Left colon (tissue), 2 donors: Measurements from ENCODE around the gene KANSL1. TPM values are rescaled to one million over a fixed set of nuclear protein-coding genes. Genes with fewer than 3 reads are reported as not detected.
"Not testable (repeated sequence)": the region's sequence is repeated elsewhere in the genome, so short reads cannot be mapped to it uniquely, and the experiment has no call there.

Source experiments
- ATAC-seq: fragments of 200-7000 bp; cut with Tn5 transposase; one replicate; pipeline ENCODE4 v1.9.1; 2020; ENCODE audit warnings: mild to moderate bottlenecking, moderate library complexity
- DNase-seq, 2 donors: peaks; one replicate each; pipeline ENCODE4 v3.0.0-alpha.2; 2020
- intact Hi-C, 2 donors: fragments of 100-400 bp; cut with DNase I in 1 of 2; cut with micrococcal nuclease in 1 of 2; formaldehyde crosslinking; loops; one replicate each; pipeline versions ENCODE4 v1.11.2 to v1.14.0; 2022; cut with DNase I, micrococcal nuclease
- total RNA-seq, 2 donors: library from RNA; stranded (reverse); fragmentation: NEBNext Ultra II Directional; extraction: Animal tissue kit (Norgen Biotek cat#: 25700); gene quantifications; one replicate each; pipeline ENCODE4 v1.2.1, GENCODE V29; 2021
- donor health status: DM: no; HTN: no; CAD: no.
- donor health status: DM: yes; HTN: yes; CAD: no.

The KANSL1 gene
- total RNA-seq, 2 donors from 2014 or later: 79.4 to 81.9 TPM

DNA sequence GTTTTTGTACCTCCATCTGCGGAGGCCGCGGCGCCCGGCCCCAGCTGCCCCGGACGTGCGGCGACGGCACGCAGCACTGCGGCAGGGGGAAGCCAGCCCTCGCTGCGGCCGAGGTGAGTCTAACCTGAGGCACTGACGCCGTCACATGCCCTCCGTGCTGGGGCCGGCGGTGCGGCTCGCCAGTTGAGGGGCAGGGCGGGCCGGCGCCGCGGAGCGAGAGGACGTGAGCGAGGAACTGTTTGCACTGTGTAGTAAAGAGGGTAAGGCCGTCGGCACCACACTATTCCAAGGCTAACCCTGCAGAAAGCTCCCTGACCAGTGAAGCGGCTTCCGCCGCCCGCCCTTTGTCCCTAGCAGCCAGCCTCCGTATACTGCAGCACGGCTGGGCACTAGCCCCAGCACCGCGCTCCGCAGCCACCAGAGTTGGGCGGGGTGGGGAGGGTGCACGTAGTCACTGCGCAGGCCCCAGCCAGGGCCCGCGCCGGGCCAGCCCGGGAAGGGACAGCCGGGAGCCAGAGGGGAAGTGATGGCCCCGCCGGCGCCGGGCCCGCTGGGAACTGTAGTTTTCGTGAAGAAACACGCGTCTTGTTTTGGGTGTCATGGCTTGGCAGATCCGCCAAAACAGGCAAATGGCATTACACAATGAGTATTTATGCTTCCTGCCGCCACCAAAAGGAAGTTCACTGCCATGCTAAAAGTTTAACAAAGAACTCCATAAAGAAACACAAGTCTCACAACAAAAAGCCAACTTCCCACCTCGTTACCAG is 580 bp upstream of the KANSL1 start:
- peak; percentile 96 to 98 for DNase-seq
- intact Hi-C loops: loop anchor here in 1 of 2 donors (5.0 kb wide), 1 partner anchor 152 kb away; no protein-coding TSS in a partner anchor
- peak; percentile 81 for ATAC-seq

DNA sequence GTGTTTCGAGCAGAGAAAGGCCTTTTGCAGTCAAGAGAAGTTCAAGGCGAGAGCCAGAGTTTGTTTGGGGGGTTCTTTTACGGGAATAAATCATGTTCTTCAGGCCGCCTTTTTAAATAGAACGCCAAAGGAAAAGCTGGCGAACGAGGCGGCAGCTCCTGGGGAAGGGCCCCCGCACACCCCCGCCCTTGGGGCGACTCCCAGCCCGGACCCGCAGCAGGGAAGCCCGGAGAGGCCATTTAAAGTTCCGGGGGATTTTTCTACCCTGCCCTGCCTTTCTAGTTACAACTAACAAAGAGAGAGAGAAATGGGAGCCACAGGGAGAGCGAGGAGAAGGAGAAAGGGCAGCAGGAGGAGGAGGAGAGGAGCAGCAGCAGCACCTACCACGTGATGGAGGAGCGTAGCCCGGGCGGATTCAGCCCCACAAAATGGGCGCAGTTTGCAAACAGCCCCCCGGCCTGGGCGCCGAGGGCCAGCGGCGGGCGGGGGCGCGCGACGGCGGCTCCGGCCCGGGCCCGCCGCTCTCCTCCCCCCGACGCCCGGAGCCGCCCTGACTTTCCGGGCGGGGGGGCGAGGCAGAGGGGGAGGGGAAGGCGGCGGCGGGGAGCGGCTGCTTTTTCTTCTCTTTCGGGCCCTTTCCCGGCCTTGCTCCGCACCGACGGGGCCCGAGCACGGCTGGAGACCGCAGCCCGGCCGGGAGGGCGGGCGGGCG is 634 bp downstream of the KANSL1 start:
- DNase-seq: peak; percentile 75 to 78
- peak; percentile 52 for ATAC-seq
- intact Hi-C loops: loop anchor here in 1 of 2 donors (5.0 kb wide), 1 partner anchor 150 kb away; no protein-coding TSS in a partner anchor

DNA sequence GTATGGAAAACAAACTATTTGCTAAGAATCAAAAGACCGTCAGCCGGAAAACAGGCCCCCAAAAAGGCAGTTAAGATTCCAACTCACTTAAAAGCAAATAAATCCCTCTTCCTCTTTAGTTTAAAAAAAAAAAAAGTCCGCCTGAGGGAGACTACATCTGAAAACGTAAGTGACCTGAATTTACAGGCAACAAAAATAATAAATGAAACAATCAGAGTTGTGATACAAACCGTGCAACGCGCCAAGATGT is 1.1 kb downstream of the KANSL1 start:
- DNase-seq (no peak), ATAC-seq (no peak)
- intact Hi-C loops: loop anchor here in 1 of 2 donors (5.0 kb wide), 1 partner anchor 150 kb away; no protein-coding TSS in a partner anchor

DNA sequence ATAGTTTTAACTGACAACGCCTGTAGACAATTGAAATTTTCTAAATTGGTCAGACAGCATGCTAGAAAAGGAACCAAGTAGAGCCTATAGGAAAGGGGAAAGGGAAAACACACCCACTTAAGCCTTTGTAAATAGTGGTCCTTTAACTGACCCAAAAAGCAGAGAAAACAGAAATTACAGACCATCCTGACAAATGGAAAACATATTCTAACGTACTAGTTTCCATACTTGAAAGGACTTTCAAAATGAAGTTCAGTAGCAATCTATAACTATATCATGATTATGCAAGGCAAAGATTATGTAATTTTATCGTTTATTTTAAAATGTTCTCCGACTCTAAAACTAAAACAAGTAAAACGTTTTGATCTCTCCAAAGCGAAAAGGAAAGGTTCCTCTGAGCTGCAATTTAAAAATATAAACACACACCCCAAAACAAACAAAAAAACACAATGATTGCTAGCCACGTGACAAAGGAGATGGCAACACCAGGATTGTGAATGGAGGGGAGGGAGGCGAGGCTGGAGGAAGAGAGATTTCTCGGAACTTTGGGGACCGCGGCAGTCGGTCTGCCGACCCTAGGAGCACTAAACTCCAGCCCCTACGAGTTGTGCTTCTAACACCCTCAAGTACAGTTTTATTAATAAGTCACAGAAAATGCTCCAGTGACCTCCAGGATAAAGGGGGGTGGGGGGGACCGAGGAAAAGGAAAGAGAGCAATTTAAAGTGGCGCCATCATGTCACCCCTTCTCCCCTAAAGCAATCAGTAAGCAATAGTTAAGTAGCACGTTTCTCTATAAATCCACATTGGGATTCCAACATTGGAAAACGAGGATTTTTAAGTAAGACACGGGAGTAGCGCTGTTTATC is 1.7 kb downstream of the KANSL1 start:
- DNase-seq (peak; percentile 48 to 58), ATAC-seq (no peak)
- intact Hi-C loops: loop anchor here in 1 of 2 donors (5.0 kb wide), 1 partner anchor 149 kb away; no protein-coding TSS in a partner anchor

DNA sequence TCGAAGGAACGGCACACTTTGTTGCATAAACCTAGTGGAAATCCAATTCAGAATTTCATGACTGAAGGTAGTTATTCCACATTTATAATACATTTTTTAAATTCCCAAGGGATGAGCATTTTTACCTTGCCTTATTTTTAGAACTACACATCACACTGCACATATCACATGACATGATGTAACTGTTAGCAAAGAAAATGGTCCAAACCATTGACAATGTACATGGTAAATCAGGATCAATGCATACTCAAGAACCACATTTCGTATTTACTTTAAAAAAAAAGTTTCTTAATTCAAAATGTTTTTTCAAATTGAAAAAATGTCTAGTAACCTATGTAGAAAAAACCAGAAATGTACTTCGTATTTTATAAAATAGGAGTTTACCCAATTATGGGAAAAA is 2.5 kb downstream of the KANSL1 start:
- ATAC-seq (no peak), DNase-seq (no peak)
- intact Hi-C loops: loop anchor here in 1 of 2 donors (5.0 kb wide), 1 partner anchor 148 kb away; no protein-coding TSS in a partner anchor

DNA sequence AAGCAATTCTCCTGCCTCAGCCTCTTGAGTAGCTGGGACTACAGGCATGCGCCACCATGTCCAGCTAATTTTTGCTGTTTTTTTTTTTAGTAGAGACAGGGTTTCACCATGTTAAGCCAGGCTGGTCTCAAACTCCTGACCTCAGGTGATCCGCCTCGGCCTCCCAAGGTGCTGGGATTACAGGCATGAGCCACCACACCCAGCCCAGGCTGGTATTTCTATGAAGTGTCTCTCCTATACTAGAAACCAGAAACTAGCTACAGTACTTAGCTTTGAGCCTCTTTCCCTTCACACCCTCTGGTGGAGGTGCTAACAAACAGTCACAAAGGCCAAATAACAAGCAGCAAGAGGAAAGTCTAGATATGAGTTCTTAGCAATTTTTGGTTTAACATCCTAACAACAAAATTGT is 6.4 kb downstream of the KANSL1 start:
- DNase-seq, intact Hi-C loops: not testable (repeated sequence)
- ATAC-seq: peak; percentile 59

DNA sequence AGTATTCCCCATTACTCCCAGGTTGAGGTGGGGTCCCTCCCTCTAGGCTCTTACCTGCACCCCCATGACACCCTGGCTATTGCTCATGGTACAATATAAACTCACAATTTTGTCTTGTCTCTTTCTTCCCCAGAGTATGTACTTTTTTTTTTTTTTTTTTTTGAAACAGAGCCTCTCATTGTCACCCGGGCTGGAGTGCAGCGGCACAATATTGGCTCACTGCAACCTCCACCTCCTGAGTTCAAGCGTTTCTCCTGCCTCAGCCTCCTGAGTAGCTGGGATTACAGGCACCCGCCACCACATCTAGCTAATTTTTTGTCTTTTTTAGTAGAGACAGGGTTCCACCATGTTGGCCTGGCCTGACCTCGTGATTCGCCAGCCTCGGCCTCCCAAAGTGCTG is 8.5 kb downstream of the KANSL1 start:
- ATAC-seq: no peak
- intact Hi-C loops: no loop called here
- DNase-seq: no peak

DNA sequence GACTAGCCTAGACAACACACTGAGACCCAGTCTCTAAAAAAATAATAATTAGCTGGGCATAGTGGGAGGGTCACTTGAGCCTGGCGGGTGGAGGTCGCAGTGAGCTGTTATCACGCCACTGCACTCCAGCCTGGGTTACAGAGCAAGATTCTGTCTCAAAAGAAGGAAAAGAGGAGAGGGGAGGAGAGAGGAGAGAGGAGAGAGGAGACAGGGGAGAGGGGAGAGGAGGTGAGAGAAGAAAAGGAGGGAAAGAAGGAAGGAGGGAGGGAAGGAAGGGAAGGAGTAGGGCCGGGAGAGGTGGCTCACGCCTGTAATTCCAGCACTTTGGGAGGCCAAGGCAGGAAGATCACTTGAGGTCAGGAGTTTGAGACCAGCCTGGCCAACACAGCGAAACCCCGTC is 9.8 kb downstream of the KANSL1 start:
- ATAC-seq, intact Hi-C loops, DNase-seq: not testable (repeated sequence)

DNA sequence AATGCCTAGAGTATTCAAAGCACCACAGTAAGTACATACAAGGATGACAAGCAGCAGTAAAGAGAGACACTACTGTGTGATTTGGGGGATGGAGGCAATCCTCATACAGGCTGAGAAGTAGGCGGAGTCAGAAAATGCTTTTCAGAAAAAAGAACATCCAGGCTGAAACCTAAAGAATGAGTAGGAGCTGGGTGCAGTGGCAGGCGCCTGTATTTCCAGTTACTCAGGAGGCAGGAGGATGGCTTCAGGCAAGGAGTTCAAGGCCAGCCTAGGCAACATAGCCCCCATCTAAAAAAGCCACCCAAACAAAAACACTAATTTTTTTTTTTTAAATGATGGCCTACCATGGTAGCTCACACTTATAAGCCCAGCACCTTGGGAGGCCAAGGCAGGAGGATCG is 10.3 kb downstream of the KANSL1 start:
- no peak for ATAC-seq
- no peak for DNase-seq
- intact Hi-C loops: no loop called here

DNA sequence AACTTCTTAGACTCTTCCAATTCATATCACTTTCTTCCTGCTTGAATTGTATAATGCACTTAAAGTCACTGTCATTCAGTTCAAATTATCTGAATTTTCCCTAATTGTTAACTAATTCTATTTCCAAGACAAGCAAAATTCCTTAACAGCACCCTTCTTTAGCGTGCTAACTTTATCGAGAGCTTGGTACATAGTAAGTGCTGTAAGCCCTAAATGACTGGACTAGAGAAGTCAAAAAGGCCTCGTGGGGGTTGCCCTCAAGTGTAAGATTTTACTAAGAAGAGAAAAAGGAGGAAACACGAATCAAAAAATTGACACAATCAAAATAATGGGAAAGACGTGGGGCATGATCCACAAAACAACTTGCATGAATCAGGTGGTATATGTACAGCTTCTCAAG is 11.3 kb downstream of the KANSL1 start:
- ATAC-seq (no peak), DNase-seq (no peak)
- intact Hi-C loops: no loop called here

DNA sequence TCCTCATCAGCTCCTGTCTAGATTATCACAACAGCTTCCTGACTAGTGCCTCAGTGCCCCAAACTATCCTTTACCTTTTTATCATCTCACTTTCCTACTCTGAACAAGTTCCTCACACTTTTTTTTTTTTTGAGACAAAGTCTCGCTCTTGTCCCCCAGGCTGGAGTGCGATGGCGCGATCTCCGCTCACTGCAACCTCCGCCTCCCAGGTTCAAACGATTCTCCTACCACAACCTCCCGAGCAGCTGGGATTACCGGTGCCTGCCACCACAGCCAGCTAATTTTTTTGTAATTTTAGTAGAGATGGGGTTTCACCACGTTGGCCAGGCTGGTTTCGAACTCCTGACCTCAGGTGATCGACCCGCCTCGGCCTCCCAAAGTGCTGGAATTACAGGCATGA is 11.9 kb downstream of the KANSL1 start:
- intact Hi-C loops, ATAC-seq, DNase-seq: not testable (repeated sequence)

DNA sequence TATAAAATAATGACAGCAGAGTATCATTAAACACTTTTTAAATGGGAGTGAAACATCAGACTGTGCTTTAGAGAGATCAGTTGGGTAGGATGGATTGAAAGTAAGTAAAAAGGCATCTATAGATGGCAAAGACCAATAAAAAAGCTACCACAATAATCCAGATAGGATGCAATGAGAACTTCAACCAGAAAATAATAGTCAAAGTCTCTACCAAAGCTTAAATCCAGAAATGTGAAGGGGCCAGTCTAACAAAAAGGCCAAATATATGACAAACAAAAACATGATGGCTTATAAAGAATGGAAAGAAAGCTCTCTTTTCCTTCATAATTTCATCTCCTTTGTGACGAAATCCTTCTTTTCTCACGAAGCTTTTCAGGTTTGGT is 12.3 kb downstream of the KANSL1 start:
- peak; percentile 20 for ATAC-seq
- DNase-seq: no peak
- intact Hi-C loops: no loop called here

DNA sequence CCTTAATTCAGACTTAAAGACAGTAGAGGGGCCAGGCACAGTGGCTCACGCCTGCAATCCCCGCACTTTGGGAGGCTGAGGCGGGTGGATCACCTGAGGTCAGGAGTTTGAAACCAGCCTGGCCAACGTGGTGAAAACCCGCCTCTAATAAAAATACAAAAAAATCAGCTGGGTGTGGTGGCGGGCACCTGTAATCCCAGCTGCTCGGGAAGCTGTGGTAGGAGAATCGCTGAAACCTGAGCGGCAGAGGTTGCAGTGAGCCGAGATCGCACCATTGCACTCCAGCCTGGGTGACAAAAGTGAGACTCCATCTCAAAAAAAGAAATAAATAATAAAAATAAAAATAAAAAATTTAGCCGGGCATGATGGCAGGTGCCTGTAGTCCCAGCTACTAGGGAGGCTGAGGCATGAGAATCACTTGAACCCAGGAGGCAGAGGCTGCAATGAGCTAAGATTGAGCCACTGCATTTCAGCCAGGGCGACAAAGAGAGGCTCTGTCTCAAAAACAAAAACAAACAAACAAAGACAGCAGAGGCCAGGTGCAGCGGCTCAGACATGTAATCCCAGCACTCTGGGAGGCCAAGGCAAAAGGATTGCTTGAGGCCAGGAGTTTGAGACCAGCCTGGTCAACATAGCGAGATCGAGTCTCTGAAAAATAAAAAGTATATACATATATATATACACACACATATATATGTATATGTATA is 12.9 kb downstream of the KANSL1 start:
- DNase-seq, intact Hi-C loops, ATAC-seq: not testable (repeated sequence)

DNA sequence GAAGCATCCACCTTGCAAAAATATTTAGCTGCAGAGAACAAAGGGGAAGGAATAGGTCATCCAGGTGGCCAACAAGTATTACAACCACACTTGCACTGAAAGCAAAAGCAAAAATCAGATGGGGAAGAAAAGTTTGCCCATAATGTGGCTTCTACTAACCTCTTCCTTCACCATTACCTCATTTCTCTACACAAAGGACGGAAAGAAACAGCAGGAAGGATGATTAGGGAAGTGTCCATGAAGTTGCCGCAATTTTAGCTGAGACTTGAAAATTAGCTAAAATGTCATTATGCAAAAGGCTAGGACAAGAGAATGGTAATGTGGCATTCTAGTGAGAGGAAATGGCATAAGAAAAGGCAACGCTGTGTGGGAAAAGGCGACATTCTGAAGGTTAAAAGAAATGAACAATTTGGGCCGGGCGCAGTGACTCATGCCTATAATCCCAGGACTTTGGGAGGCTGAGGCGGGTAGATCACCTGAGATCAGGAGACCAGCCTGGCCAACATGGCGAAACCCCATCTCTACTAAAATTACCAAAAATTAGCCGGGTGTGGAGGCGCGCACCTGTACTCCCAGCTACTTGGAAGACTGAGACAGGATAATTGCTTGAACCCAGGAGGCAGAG is 13.7 kb downstream of the KANSL1 start:
- intact Hi-C loops: loop anchor here in 1 of 2 donors (10.0 kb wide), 1 partner anchor 65 kb away; no protein-coding TSS in a partner anchor
- ATAC-seq: no peak
- no peak for DNase-seq

DNA sequence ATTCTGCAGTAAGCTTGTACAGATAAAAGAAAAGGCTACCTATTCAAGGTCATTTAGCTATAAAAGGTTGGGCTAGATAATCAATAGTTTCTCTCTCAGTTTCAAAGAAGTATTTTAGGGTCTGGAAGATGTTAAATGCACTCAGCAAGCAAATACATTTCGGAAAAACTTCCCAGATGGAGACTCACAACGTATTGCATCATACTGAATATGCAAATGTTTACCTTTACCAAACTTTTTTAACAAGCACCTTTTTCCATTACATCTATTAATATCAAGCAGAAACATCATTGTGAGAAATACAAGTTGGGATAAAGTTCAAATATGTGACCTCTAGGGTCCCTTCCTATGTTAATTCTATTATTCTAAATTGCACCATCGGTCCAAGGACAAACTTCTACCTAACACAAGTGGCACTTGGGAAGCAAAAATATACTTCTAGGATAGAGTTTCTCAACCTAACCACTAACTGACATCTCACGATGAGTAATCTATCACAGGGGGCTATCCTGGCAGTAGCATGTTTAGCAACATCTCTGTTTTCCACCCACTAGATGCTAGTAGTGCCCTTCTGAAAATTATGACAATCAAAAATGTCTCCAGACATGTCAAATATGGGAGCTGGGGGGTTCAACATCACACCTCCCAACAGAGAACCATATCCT is 14.5 kb downstream of the KANSL1 start:
- intact Hi-C loops: loop anchor here in 1 of 2 donors (10.0 kb wide), 1 partner anchor 64 kb away; no protein-coding TSS in a partner anchor
- no peak for DNase-seq
- ATAC-seq: no peak

DNA sequence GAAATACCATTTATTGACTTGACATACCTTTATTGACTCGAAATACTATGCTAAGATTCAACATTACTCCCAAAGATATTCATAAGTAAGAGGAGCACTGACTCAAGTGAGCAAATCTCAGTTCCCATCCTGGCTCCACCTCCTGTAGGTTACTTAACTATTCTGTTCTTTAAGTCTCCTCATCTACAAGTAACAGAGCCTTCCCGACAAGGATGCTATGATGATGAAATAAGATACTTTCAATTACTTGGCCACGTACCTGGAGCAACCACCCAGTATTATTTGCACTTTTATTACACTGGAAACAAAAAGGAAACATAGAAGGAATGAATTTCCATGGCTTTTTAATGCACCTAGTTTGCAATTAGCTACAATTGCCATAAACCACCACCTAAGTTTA is 16.3 kb downstream of the KANSL1 start:
- intact Hi-C loops: loop anchor here in 1 of 2 donors (10.0 kb wide), 1 partner anchor 62 kb away; no protein-coding TSS in a partner anchor
- ATAC-seq (peak; percentile 17), DNase-seq (no peak)

DNA sequence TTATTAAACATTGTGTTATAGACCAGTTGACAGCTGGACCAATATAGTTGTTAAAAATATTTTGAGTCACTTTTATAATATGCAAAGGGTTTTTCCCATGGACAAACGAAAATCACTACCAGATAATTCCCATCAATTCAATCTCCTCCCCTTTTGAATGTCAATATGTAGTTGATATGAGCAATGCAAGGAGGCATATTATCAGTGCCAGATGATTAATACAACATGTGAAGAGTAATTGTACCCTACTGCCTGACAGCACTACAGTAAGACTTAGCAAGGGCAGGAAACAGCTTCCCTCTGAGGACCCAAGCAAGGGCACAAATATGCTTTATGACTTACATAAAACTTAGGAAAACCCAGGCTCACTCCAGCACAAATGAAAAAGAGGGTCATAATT is 17.3 kb downstream of the KANSL1 start:
- no peak for DNase-seq
- intact Hi-C loops: loop anchor here in 1 of 2 donors (10.0 kb wide), 1 partner anchor 61 kb away; no protein-coding TSS in a partner anchor
- no peak for ATAC-seq
